Activated T-cell treated with anti-CD3 and anti-CD28 coated beads, Interleukin-2, amount 50 U/mL, for 72 hours (primary cell): Measurements from ENCODE around the gene MAGEA9. TPM values are rescaled to one million over a fixed set of nuclear protein-coding genes. Genes with fewer than 3 reads are reported as not detected.
"Not testable (repeated sequence)": the region's sequence is repeated elsewhere in the genome, so short reads cannot be mapped to it uniquely, and the experiment has no call there.

ENCODE experiments used
- ATAC-seq, 2 donors: fragments of 150-1000 bp; cut with Tn5 transposase; replicated peaks in 1 of 2; 2 replicates each; pipeline ENCODE4 v1.10.0; 2021; ENCODE audit warnings: moderate library complexity in 2 of 2, mild to moderate bottlenecking in 1 of 2
- DNase-seq, 2 donors: peaks; one replicate each; pipeline ENCODE4 v3.0.0; 2021 to 2022; ENCODE audit warnings: mixed read lengths in 1 of 2
- H3K27ac Mint-ChIP-seq: one replicate; pipeline ENCODE4 v1.8.0; 2022; ENCODE audit warnings: mild to moderate bottlenecking, moderate library complexity, mixed read lengths
- H3K27me3 Mint-ChIP-seq: one replicate; pipeline ENCODE4 v1.8.0; 2022; ENCODE audit warnings: low read depth, mixed read lengths
- H3K36me3 Mint-ChIP-seq, 2 donors: one replicate each; pipeline ENCODE4 v1.8.0; 2022; ENCODE audit warnings: mixed read lengths in 2 of 2, mild to moderate bottlenecking in 1 of 2; ENCODE audit not compliant: insufficient read depth in 2 of 2
- H3K4me1 Mint-ChIP-seq: one replicate; pipeline ENCODE4 v1.8.0; 2022; ENCODE audit warnings: low read depth, mixed read lengths
- H3K4me3 Mint-ChIP-seq, 2 donors: one replicate each; pipeline ENCODE4 v1.8.0; 2022; ENCODE audit warnings: mild to moderate bottlenecking in 2 of 2, mixed read lengths in 2 of 2, moderate library complexity in 2 of 2
- H3K9me3 Mint-ChIP-seq, 2 donors: one replicate each; pipeline ENCODE4 v1.8.0; 2022; ENCODE audit warnings: mixed read lengths in 2 of 2
- total RNA-seq, 2 donors: library from RNA; stranded (reverse); gene quantifications; one replicate each; pipeline ENCODE4 v1.2.3, GENCODE V29; 2022

Gene MAGEA9, protein sequence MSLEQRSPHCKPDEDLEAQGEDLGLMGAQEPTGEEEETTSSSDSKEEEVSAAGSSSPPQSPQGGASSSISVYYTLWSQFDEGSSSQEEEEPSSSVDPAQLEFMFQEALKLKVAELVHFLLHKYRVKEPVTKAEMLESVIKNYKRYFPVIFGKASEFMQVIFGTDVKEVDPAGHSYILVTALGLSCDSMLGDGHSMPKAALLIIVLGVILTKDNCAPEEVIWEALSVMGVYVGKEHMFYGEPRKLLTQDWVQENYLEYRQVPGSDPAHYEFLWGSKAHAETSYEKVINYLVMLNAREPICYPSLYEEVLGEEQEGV
- not detected for total RNA-seq

DNA sequence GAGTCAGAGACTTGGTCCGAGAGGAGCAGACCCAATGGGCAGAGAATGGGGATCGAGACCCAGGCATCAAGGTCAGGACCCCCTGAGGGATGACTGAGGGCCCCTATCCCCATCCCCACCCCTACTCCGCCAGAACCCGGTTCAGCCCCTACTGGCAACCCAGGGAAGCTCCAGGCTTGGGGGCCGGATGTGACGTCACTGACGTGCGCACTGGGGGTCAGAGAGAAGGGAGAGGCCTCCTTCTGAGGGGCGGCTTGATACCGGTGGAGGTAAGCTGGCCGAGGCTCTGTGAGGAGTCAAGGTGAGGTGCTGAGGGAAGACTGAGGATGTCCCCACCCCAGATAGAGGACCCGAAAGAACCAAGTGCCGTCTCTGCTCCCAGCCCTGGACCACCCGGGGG is at the start of gene MAGEA9:
TSS of gene MAGEA9 (plus strand) at position 204 of the 400 bp plus-strand sequence. CDS start 4,281 bp downstream, outside the sequence.
- H3K4me1 Mint-ChIP-seq, H3K36me3 Mint-ChIP-seq, ATAC-seq, H3K27ac Mint-ChIP-seq, H3K4me3 Mint-ChIP-seq, DNase-seq, H3K9me3 Mint-ChIP-seq, H3K27me3 Mint-ChIP-seq: not testable (repeated sequence)

GRCh38 chrX:149742269-149742668 is 39.5 kb upstream of the MAGEA9 start:
- not testable (repeated sequence) for H3K4me3 Mint-ChIP-seq, H3K27me3 Mint-ChIP-seq, H3K9me3 Mint-ChIP-seq, ATAC-seq, H3K36me3 Mint-ChIP-seq, H3K27ac Mint-ChIP-seq, DNase-seq, H3K4me1 Mint-ChIP-seq

- H3K27me3 Mint-ChIP-seq, H3K27ac Mint-ChIP-seq, H3K4me1 Mint-ChIP-seq, H3K36me3 Mint-ChIP-seq, DNase-seq, H3K9me3 Mint-ChIP-seq, H3K4me3 Mint-ChIP-seq: not testable (repeated sequence)
- peak in 1 of 2 donors; percentile 33 for ATAC-seq
These were observed 35.2 kb upstream of the MAGEA9 start for GRCh38 chrX:149746390-149747007.

DNA sequence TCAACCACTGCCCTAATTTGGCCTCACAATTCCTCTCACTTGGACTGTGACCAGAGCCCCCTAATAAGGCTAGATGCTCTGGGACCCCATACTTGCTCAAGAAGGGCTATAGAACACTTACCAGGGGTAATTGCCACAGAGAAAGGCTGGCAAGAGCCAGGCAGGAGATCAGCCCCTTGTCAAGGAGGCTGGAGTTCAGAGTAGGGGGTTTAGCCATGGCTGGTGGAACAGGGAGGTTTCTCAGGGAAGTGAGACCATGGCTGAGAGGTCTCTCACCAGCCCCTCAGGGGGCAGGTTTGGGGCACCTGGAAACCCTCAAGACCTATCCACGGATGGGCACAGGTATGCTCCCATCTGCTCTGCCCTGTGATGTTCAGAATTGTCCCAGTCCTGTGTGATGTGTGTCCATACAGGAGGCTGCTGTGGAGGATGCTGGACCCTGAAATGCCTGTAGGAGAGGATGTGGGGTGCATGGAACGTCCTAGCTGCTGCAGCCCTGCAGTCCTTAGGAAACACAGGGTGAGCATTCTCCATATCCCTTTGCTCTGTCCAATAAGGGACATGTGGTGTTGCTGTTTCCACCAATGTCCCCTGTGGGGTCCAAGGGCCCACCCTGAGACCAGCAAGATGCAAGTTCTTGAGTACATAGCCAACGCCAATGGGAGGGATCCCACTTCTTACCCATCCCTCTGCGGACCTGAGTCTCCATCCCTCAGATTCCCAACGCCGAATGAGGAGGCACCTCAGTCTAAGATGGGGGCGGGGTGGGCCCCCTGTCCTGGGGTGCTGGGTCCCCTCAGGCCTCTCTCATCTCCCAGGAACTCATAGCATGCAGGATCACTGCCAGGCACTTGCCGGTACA is 24.3 kb upstream of the MAGEA9 start:
- no peaks in the 10 kb centered on the region for H3K4me1 Mint-ChIP-seq
- no peaks in the 10 kb centered on the region for H3K9me3 Mint-ChIP-seq
- H3K4me3 Mint-ChIP-seq: no peak overlapping the region
- peaks cover 27% of the 10 kb centered on the region for H3K27me3 Mint-ChIP-seq
- DNase-seq: no peak
- H3K36me3 Mint-ChIP-seq: no peaks in the 10 kb centered on the region
- ATAC-seq: no peak
- H3K27ac Mint-ChIP-seq: no peak overlapping the region

- ATAC-seq (no peak), DNase-seq (no peak)
- H3K4me1 Mint-ChIP-seq: no peaks in the 10 kb centered on the region
- no peak overlapping the region for H3K27ac Mint-ChIP-seq
- H3K27me3 Mint-ChIP-seq: peaks cover 20% of the 10 kb centered on the region
- no peak overlapping the region for H3K4me3 Mint-ChIP-seq
- no peaks in the 10 kb centered on the region for H3K36me3 Mint-ChIP-seq
- no peaks in the 10 kb centered on the region for H3K9me3 Mint-ChIP-seq
These were observed 23.5 kb upstream of the MAGEA9 start for GRCh38 chrX:149758068-149758714.

- not testable (repeated sequence) for H3K4me3 Mint-ChIP-seq, DNase-seq, H3K9me3 Mint-ChIP-seq, H3K4me1 Mint-ChIP-seq, H3K27ac Mint-ChIP-seq, ATAC-seq, H3K36me3 Mint-ChIP-seq
- peaks cover 16% of the 10 kb centered on the region for H3K27me3 Mint-ChIP-seq
These were observed 23.0 kb upstream of the MAGEA9 start for GRCh38 chrX:149758715-149759078.

DNA sequence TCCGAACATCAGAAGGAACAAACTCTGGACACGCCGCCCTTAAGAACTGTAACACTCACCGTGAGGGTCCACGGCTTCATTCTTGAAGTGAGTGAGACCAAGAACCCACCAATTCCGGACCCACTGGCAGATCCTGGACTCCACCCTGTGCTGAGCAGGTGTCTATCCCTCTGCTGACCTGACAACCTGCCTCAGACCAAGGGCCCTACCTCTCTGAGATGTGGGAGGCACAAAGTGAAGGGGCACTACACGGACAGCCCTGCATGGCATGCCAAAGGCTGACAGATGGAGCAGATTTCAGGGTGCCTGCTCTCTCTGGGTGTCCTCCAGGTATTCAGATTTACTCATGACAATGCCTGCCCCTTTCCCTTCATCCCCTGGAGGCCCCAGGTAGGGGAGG is 21.9 kb upstream of the MAGEA9 start:
- Mint-ChIP-seq H3K27ac (no peak overlapping the region), H3K27me3 (peaks cover 16% of the 10 kb centered on the region), H3K4me3 (no peak overlapping the region), H3K36me3 (no peaks in the 10 kb centered on the region), H3K9me3 (no peaks in the 10 kb centered on the region), H3K4me1 (no peaks in the 10 kb centered on the region)
- ATAC-seq: no peak
- DNase-seq: no peak

DNA sequence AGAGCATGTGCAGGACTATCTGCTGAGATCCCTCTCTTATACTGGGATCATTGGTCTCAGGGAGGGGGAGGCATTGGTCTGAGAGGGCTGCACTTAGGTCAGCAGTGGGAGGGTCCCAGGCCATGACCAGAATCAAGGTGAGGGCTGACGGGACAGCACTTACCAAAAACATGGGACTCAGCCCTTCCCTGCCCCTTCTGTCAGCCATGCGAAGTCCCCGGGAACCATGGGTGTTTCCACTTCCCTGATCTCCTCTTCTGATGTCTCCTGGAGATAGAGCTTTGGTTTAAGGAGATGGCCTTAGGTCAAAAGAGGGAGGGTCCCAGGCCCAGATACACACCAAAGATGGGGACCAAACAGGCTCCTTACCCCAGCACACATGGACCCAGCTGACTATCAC is 20.8 kb upstream of the MAGEA9 start:
- Mint-ChIP-seq H3K27ac (no peak overlapping the region), H3K36me3 (no peaks in the 10 kb centered on the region), H3K4me1 (no peaks in the 10 kb centered on the region), H3K27me3 (peaks cover 16% of the 10 kb centered on the region), H3K4me3 (no peak overlapping the region), H3K9me3 (no peaks in the 10 kb centered on the region)
- ATAC-seq (no peak), DNase-seq (no peak)

DNA sequence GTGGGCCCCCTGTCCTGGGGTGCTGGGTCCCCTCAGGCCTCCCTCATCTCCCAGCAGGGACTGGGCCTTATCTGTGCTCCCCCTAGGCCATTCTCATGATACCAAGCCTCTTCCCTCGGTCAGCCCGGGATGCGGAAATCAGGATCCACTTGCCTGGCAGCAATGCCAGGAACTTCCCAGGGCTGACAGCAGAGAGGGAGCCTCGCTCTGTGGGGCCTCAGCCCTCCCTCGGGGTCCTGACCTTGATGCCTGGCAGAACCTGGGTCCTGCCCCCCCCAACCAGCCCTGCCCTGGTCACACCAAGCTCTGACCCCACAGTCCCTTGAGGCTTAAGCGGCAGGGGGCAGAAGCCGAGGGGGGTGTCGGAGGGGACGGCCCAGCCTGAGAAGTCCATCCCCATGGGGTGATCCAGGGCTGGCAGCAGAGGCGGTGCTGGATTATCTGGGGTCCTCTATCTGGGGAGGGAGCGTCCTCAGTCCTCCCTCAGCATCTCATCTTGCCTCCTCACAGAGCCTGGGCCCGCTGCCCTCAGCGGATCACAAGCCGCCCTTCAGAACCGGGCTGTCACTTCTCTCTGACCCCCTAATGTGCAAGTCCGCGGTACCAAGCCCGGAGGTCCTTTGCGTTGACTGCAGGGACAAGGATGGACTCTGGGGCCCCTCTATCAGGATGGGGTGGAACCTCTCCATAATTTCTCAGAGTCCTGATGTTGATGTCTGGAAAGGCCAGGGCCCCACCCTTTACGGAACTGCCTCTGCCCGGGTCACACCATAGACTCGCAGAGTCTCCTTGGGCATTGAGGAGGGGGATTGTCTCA is 19.7 kb upstream of the MAGEA9 start:
- H3K27me3 Mint-ChIP-seq, H3K4me1 Mint-ChIP-seq, H3K4me3 Mint-ChIP-seq, H3K27ac Mint-ChIP-seq, ATAC-seq, DNase-seq, H3K36me3 Mint-ChIP-seq, H3K9me3 Mint-ChIP-seq: not testable (repeated sequence)

- no peaks in the 10 kb centered on the region for H3K36me3 Mint-ChIP-seq
- ATAC-seq: no peak
- no peak for DNase-seq
These were observed 18.8 kb upstream of the MAGEA9 start for GRCh38 chrX:149762696-149763614.

GRCh38 chrX:149770344-149770743 is 11.4 kb upstream of the MAGEA9 start:
- not testable (repeated sequence) for H3K4me1 Mint-ChIP-seq, H3K4me3 Mint-ChIP-seq

More at GRCh38 chrX:149762696-149763614, 18.8 kb upstream of the MAGEA9 start:
- no peak overlapping the region for H3K4me3 Mint-ChIP-seq
- H3K9me3 Mint-ChIP-seq: no peaks in the 10 kb centered on the region
- no peak overlapping the region for H3K27ac Mint-ChIP-seq
- peaks cover 9% of the 10 kb centered on the region for H3K27me3 Mint-ChIP-seq
- no peaks in the 10 kb centered on the region for H3K4me1 Mint-ChIP-seq

More at GRCh38 chrX:149770344-149770743, 11.4 kb upstream of the MAGEA9 start:
- H3K27me3 Mint-ChIP-seq, H3K36me3 Mint-ChIP-seq, ATAC-seq, H3K9me3 Mint-ChIP-seq, DNase-seq, H3K27ac Mint-ChIP-seq: not testable (repeated sequence)
